IMR-90 (cell line): ENCODE measurements around the gene OCSTAMP. TPM values are rescaled to one million over a fixed set of nuclear protein-coding genes. Genes with fewer than 3 reads are reported as not detected.

Source experiments
- ATAC-seq: fragments of 200-7000 bp; cut with Tn5 transposase; 2 replicates; pipeline ENCODE4 v1.9.1; 2020; ENCODE audit warnings: low read depth, mild to moderate bottlenecking, moderate library complexity
- Bru-seq: library from RNA; stranded (reverse); fragments of 400-500 nt; gene quantifications from one replicate; lab custom pipeline; 2021; lab: Mats Ljungman, UMichigan
- BruChase-seq, 2 experiments: library from RNA; stranded (reverse); fragments of 400-500 nt; gene quantifications; one replicate each; lab custom pipeline; 2021; lab: Mats Ljungman, UMichigan
- BruUV-seq: library from RNA; stranded (reverse); fragments of 400-500 nt; replicated peaks from 2 replicates; lab custom pipeline; 2021; lab: Mats Ljungman, UMichigan
- CTCF ChIA-PET: fragments of 300-600 bp; formaldehyde crosslinking; extraction: SDS; loops from one replicate; lab custom pipeline; 2021; ENCODE audit warnings: antibody characterized with exemption; lab: Yijun Ruan, JAX
- POLR2A ChIA-PET: fragments of 300-600 bp; sonication (Branson Sonifier 250); formaldehyde crosslinking; loops from one replicate; lab custom pipeline; 2022; ENCODE audit warnings: antibody characterized with exemption; ENCODE audit not compliant: unreplicated experiment; lab: Charles Lee
- DNase-seq: peaks from one replicate; pipeline ENCODE4 v3.0.0; 2013
- H2AFZ ChIP-seq: replicated peaks from 2 replicates; pipeline ENCODE3; 2013; ENCODE audit warnings: low read length, mild to moderate bottlenecking; ENCODE audit not compliant: poor library complexity
- H2AK5ac ChIP-seq: 2 replicates; pipeline ENCODE4 v1.6.1; 2013; ENCODE audit warnings: low read depth, low read length, inconsistent platforms
- H2AK9ac ChIP-seq: replicated peaks from 2 replicates; pipeline ENCODE3; 2013; ENCODE audit warnings: mild to moderate bottlenecking, low read depth, low read length, moderate library complexity; ENCODE audit not compliant: poor library complexity
- H2BK120ac ChIP-seq: 2 replicates; pipeline ENCODE4 v1.6.1; 2013; ENCODE audit warnings: low read depth, low read length, inconsistent platforms
- H2BK15ac ChIP-seq: 3 replicates; pipeline ENCODE4 v1.6.1; 2013; ENCODE audit warnings: low read depth, low read length, inconsistent platforms
- H2BK20ac ChIP-seq: 2 replicates; pipeline ENCODE4 v1.6.1; 2013; ENCODE audit warnings: low read depth, mild to moderate bottlenecking, inconsistent platforms, low read length, moderate library complexity
- H2BK5ac ChIP-seq: 2 replicates; pipeline ENCODE4 v1.6.1; 2013; ENCODE audit warnings: mild to moderate bottlenecking, low read depth, low read length, inconsistent platforms; ENCODE audit not compliant: poor library complexity, severe bottlenecking
- H3K14ac ChIP-seq: replicated peaks from 2 replicates; pipeline ENCODE4 v1.6.1; 2013; ENCODE audit warnings: low read depth, low read length, inconsistent platforms
- H3K18ac ChIP-seq: 2 replicates; pipeline ENCODE4 v1.6.1; 2013; ENCODE audit warnings: low read depth, low read length, control low read depth
- H3K23ac ChIP-seq: 2 replicates; pipeline ENCODE4 v1.6.1; 2013; ENCODE audit warnings: low read depth, low read length, inconsistent platforms
- H3K27ac ChIP-seq: 2 replicates; pipeline ENCODE4 v1.5.1; 2013; ENCODE audit warnings: mild to moderate bottlenecking, control low read depth, low read length; ENCODE audit not compliant: insufficient read depth
- H3K27me3 ChIP-seq: 2 replicates; pipeline ENCODE4 v1.6.1; 2013; ENCODE audit warnings: low read length; ENCODE audit not compliant: control insufficient read depth, insufficient read depth
- H3K36me3 ChIP-seq: 2 replicates; pipeline ENCODE4 v1.6.1; 2013; ENCODE audit warnings: low read length, mixed read lengths; ENCODE audit not compliant: control insufficient read depth, insufficient read depth
- H3K4ac ChIP-seq: 2 replicates; pipeline ENCODE4 v1.6.1; 2013; ENCODE audit warnings: low read depth, low read length, inconsistent platforms
- H3K4me1 ChIP-seq: 2 replicates; pipeline ENCODE4 v1.6.1; 2013; ENCODE audit warnings: low read length, mixed read lengths; ENCODE audit not compliant: control insufficient read depth, insufficient read depth
- H3K4me2 ChIP-seq: 2 replicates; pipeline ENCODE4 v1.6.1; 2013; ENCODE audit warnings: low read depth, mild to moderate bottlenecking, control low read depth, low read length, moderate library complexity
- H3K4me3 ChIP-seq: 2 replicates; pipeline ENCODE4 v1.5.1; 2013; ENCODE audit warnings: low read depth, mild to moderate bottlenecking, control low read depth, low read length, moderate library complexity; ENCODE audit not compliant: insufficient read depth
- H3K56ac ChIP-seq: 2 replicates; pipeline ENCODE4 v1.6.1; 2013; ENCODE audit warnings: low read length, inconsistent platforms; ENCODE audit not compliant: insufficient read depth; ENCODE audit errors: extremely low read depth
- H3K79me1 ChIP-seq, 2 experiments: 2 replicates each; pipeline ENCODE4 v1.6.1; 2013; ENCODE audit warnings: low read length in 2 of 2, inconsistent platforms in 1 of 2, low read depth in 1 of 2
- H3K9ac ChIP-seq: 2 replicates; pipeline ENCODE4 v1.6.1; 2013; ENCODE audit warnings: low read depth, low read length, control low read depth
- H3K9me1 ChIP-seq: 2 replicates; pipeline ENCODE4 v1.6.1; 2013; ENCODE audit warnings: low read length, inconsistent platforms; ENCODE audit not compliant: insufficient read depth
- H3K9me3 ChIP-seq: 2 replicates; pipeline ENCODE4 v1.6.1; 2013; ENCODE audit warnings: low read length; ENCODE audit not compliant: control insufficient read depth, insufficient read depth
- H4K20me1 ChIP-seq: 2 replicates; pipeline ENCODE4 v1.6.1; 2013; ENCODE audit warnings: low read length, inconsistent platforms; ENCODE audit not compliant: insufficient read depth
- H4K5ac ChIP-seq: 2 replicates; pipeline ENCODE4 v1.6.1; 2013; ENCODE audit warnings: mild to moderate bottlenecking, low read depth, low read length, control low read depth
- H4K8ac ChIP-seq, 2 experiments: 2 replicates each; pipeline ENCODE4 v1.6.1; 2013; ENCODE audit warnings: low read depth in 2 of 2, low read length in 2 of 2, control low read depth in 1 of 2, inconsistent platforms in 1 of 2
- H4K91ac ChIP-seq: 2 replicates; pipeline ENCODE4 v1.6.1; 2013; ENCODE audit warnings: low read depth, low read length, inconsistent platforms; ENCODE audit not compliant: insufficient read depth
- CEBPB ChIP-seq: IDR thresholded peaks from 2 replicates; pipeline ENCODE4 v1.6.1; 2012; ENCODE audit warnings: low read depth, low read length, improper control_type of control experiment
- CHD1 ChIP-seq: IDR thresholded peaks from 2 replicates; pipeline ENCODE4 v1.6.1; 2012; ENCODE audit warnings: low read depth, low read length, improper control_type of control experiment
- CTCF ChIP-seq: conservative IDR thresholded peaks from 2 replicates; pipeline ENCODE4 v1.5.1; 2012; ENCODE audit warnings: mild to moderate bottlenecking, low read depth, low read length, improper control_type of control experiment
- ELK1 ChIP-seq: fragments of 150-350 bp; IDR thresholded peaks from 2 replicates; pipeline ENCODE4 v1.6.1; 2016; ENCODE audit warnings: low read depth, mild to moderate bottlenecking, low read length, moderate library complexity, borderline replicate concordance
- FOS ChIP-seq: fragments of 150-350 bp; IDR thresholded peaks from 2 replicates; pipeline ENCODE4 v1.6.1; 2016; ENCODE audit warnings: low read depth, low read length
- MAZ ChIP-seq: IDR thresholded peaks from 2 replicates; pipeline ENCODE4 v1.6.1; 2012; ENCODE audit warnings: low read depth, mild to moderate bottlenecking, low read length, improper control_type of control experiment, moderate library complexity, borderline replicate concordance
- MXI1 ChIP-seq: IDR thresholded peaks from 2 replicates; pipeline ENCODE4 v1.6.1; 2012; ENCODE audit warnings: low read depth, mild to moderate bottlenecking, low read length, moderate library complexity, borderline replicate concordance
- NFE2L2 ChIP-seq: fragments of 150-350 bp; IDR thresholded peaks from 2 replicates; pipeline ENCODE4 v1.6.1; 2016; ENCODE audit warnings: low read depth, mild to moderate bottlenecking, low read length
- POLR2A ChIP-seq: IDR thresholded peaks from 2 replicates; pipeline ENCODE4 v1.6.1; 2012; ENCODE audit warnings: mild to moderate bottlenecking, low read depth, low read length
- RAD21 ChIP-seq: IDR thresholded peaks from 2 replicates; pipeline ENCODE4 v1.6.1; 2012; ENCODE audit warnings: low read length, improper control_type of control experiment
- SMC3 ChIP-seq: fragments of 150-350 bp; IDR thresholded peaks from 2 replicates; pipeline ENCODE4 v1.6.1; 2016; ENCODE audit warnings: low read depth, mild to moderate bottlenecking, antibody characterized with exemption, low read length, moderate library complexity
- USF2 ChIP-seq: fragments of 150-350 bp; IDR thresholded peaks from 2 replicates; pipeline ENCODE4 v1.6.1; 2017; ENCODE audit warnings: mild to moderate bottlenecking, antibody characterized with exemption, low read length, low read depth
- WGBS, 2 experiments: methylation state at CpG; one replicate each; pipeline versions ENCODE4 v1.1.5 to v1.1.7; 2013; ENCODE audit warnings: missing lambda C conversion rate in 2 of 2; ENCODE audit not compliant: insufficient read length in 1 of 2; ENCODE audit errors: extremely low coverage in 2 of 2; 5-methylcytosine and 5-hydroxymethylcytosine counted together
- dilution Hi-C: fragments of 300-500 bp; cut with HindIII; formaldehyde crosslinking; loops from one replicate; pipeline ENCODE4 v1.14.3; 2018; ENCODE audit warnings: low sequenced_read_pairs; ENCODE audit not compliant: unreplicated experiment
- in situ Hi-C: fragments of 300-500 bp; cut with MboI; formaldehyde crosslinking; loops from 3 replicates; pipeline ENCODE4 v1.14.3; 2019; ENCODE audit warnings: low sequenced_read_pairs, inconsistent platforms, mixed read lengths
- intact Hi-C: fragments of 100-400 bp; cut with micrococcal nuclease; formaldehyde crosslinking; loops from 2 replicates; pipeline ENCODE4 v1.10.0; 2022
- long read RNA-seq: library from polyadenylated mRNA; unstranded; transcript quantifications from one replicate; pipeline ENCODE4 v2.0.0, GENCODE V29; 2021; ENCODE audit not compliant: unreplicated experiment
- polyA plus RNA-seq, 3 experiments: library from polyadenylated mRNA; depleted of rRNA; stranded (reverse); fragments of >200 nt; gene quantifications; 2 replicates each; pipeline ENCODE4 v1.2.3, GENCODE V29; 2012; ENCODE audit warnings: low replicate concordance in 1 of 3
- total RNA-seq: library from RNA; depleted of rRNA; stranded (reverse); fragments of >200 nt; gene quantifications from 2 replicates; pipeline ENCODE4 v1.2.3, GENCODE V29; 2012; rRNA removed

OCSTAMP gene
- total RNA-seq (not detected in 2 replicates), polyA plus RNA-seq (2012; rRNA removed) (not detected in 2 replicates), Bru-seq, nascent RNA (not detected), BruChase-seq, experiment 1, labeled RNA remaining after a 6-hour chase (not detected), BruChase-seq, experiment 2, labeled RNA remaining after a 2-hour chase (not detected)
- not detected in 2 replicates for polyA plus RNA-seq (2012; cell fraction: cytosol; rRNA removed)
- polyA plus RNA-seq (2012; cell fraction: nucleus; rRNA removed; ENCODE audit: low replicate concordance), result not detected in 2 replicates
- long read RNA-seq, result 0 reads

DNA sequence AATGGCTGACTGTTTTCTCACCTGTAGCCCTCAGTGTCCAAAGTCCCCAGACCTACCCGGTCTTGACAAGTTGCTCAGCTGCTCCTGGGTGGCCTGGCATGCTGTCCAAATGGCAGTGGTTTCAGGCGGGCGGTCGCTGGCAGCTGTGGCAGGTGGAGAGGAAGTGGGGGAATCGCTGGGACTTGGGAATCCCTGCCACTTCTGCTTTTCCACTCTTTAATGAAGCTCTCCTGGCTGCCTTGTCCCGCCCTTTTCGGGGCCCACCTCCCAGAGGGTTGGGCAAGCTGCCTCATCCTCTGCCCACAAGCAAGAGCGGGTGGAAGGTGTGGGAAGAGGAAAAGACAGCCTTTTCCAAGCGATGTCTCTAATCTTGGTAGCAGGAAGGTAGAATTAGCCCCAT lies at the start of gene OCSTAMP:
TSS of gene OCSTAMP (minus strand) at position 194 of the 400 bp plus-strand sequence. CDS start at position 100, 94 bp downstream.
- ATAC-seq (no peak), DNase-seq (no peak)
- Histone ChIP-seq H3K36me3 (no peaks in the 10 kb centered on the region), H3K9ac (no peak within 1 kb of the TSS), H4K8ac (no peak within 1 kb of the TSS), H4K5ac (no peak within 1 kb of the TSS), H3K14ac (no peak within 1 kb of the TSS), H3K9me1 (no peaks in the 10 kb centered on the region), H3K56ac (no peak within 1 kb of the TSS), H3K9me3 (no peaks in the 10 kb centered on the region), H3K27me3 (peaks cover 4% of the 10 kb centered on the region), H3K4me2 (no peak within 1 kb of the TSS), H3K4me1 (no peaks in the 10 kb centered on the region), H4K91ac (no peak within 1 kb of the TSS), H2BK5ac (no peak within 1 kb of the TSS), H3K4me3 (no peak within 1 kb of the TSS), H3K79me1 (no peaks in the 10 kb centered on the region), H2AFZ (no peak within 1 kb of the TSS), H2BK20ac (no peak within 1 kb of the TSS), H2AK9ac (no peak within 1 kb of the TSS), H3K27ac (no peak within 1 kb of the TSS), H3K4ac (no peak within 1 kb of the TSS), H3K18ac (no peak within 1 kb of the TSS), H2AK5ac (no peak within 1 kb of the TSS), H3K23ac (no peak within 1 kb of the TSS), H2BK120ac (no peak within 1 kb of the TSS), H4K20me1 (no peaks in the 10 kb centered on the region), H2BK15ac (no peak within 1 kb of the TSS)
- ChIA-PET POLR2A (no interaction called here), CTCF (interaction anchor here (1.4 kb wide), 1 partner anchor 12 kb away, joined by 3 read pairs; no protein-coding TSS in a partner anchor)
- no CpG with 5 or more reads among the region's 9 CpGs for WGBS, 2 experiments
- BruUV-seq, result no TSS peak
- intact Hi-C loops (no loop called here), dilution Hi-C loops (no loop called here), in situ Hi-C loops (no loop called here)
- TF ChIP-seq CHD1 (no peak), POLR2A (no peak), FOS (no peak), CEBPB (no peak), ELK1 (no peak), MAZ (no peak), RAD21 (no peak), MXI1 (no peak), NFE2L2 (no peak), CTCF (no peak), SMC3 (no peak), USF2 (no peak)
